CD4-positive, alpha-beta T cell (primary cell): ENCODE results near the gene PDE5A. TPM values are rescaled to one million over a fixed set of nuclear protein-coding genes. Genes with fewer than 3 reads are reported as not detected.
A peak's percentile ranks its signal among the peaks of the same experiment; 100 is the strongest.

Experiments used
- ATAC-seq: fragments of 200-7000 bp; cut with Tn5 transposase; one replicate; pipeline ENCODE4 v1.10.0; 2022; ENCODE audit warnings: mild to moderate bottlenecking; ENCODE audit not compliant: poor library complexity
- CTCF ChIA-PET: fragments of 350-600 bp; sonication (Branson Sonifier 250); formaldehyde crosslinking; loops from one replicate; lab custom pipeline; 2021; ENCODE audit warnings: antibody characterized with exemption, inconsistent platforms; lab: Charles Lee
- POLR2A ChIA-PET: fragments of 350-600 bp; sonication (Branson Sonifier 250); formaldehyde crosslinking; loops from one replicate; lab custom pipeline; 2021; ENCODE audit warnings: antibody characterized with exemption, inconsistent platforms; lab: Charles Lee
- DNase-seq, 14 experiments: peaks; one replicate each; pipeline ENCODE4 v3.0.0-alpha.2; 2013 to 2020; ENCODE audit warnings: mixed read lengths in 2 of 14
- H3K27ac ChIP-seq, 2 donors: one replicate each; pipeline versions ENCODE4 v1.5.1 to v1.7.0; 2013; ENCODE audit warnings: low read length in 2 of 2, low read depth in 1 of 2, mild to moderate bottlenecking in 1 of 2
- H3K27me3 ChIP-seq, 2 experiments: 1 replicate in 1 of 2; 2 replicates in 1 of 2; pipeline versions ENCODE4 v1.6.1 to v1.7.0; 2013; ENCODE audit warnings: low read length in 2 of 2, control low read depth in 1 of 2, mild to moderate bottlenecking in 1 of 2, moderate library complexity in 1 of 2; ENCODE audit not compliant: insufficient read depth in 2 of 2, control insufficient read depth in 1 of 2
- H3K36me3 ChIP-seq: one replicate; pipeline ENCODE4 v1.6.1; 2013; ENCODE audit warnings: low read length, control low read depth; ENCODE audit not compliant: insufficient read depth
- H3K4me1 ChIP-seq: one replicate; pipeline ENCODE4 v1.6.1; 2013; ENCODE audit warnings: low read length, control low read depth; ENCODE audit not compliant: insufficient read depth
- H3K4me3 ChIP-seq: one replicate; pipeline ENCODE4 v1.5.1; 2013; ENCODE audit warnings: mild to moderate bottlenecking, low read length, moderate library complexity
- H3K9me3 ChIP-seq, 2 experiments: 1 replicate in 1 of 2; 2 replicates in 1 of 2; pipeline versions ENCODE4 v1.6.1 to v1.7.0; 2013; ENCODE audit warnings: low read length in 2 of 2, mild to moderate bottlenecking in 2 of 2, control low read depth in 1 of 2, moderate library complexity in 1 of 2; ENCODE audit not compliant: control insufficient read depth in 1 of 2, insufficient read depth in 1 of 2
- H3K27ac Mint-ChIP-seq: one replicate; pipeline ENCODE4 v1.8.0; 2020; ENCODE audit warnings: mixed read lengths
- H3K27me3 Mint-ChIP-seq: one replicate; pipeline ENCODE4 v1.8.0; 2021; ENCODE audit warnings: mixed read lengths
- H3K36me3 Mint-ChIP-seq: one replicate; pipeline ENCODE4 v1.8.0; 2021; ENCODE audit warnings: low read depth, mixed read lengths
- H3K4me1 Mint-ChIP-seq: one replicate; pipeline ENCODE4 v1.8.0; 2021; ENCODE audit warnings: low read depth, mixed read lengths
- H3K4me3 Mint-ChIP-seq: one replicate; pipeline ENCODE4 v1.8.0; 2020; ENCODE audit warnings: mild to moderate bottlenecking, mixed read lengths
- H3K9me3 Mint-ChIP-seq: one replicate; pipeline ENCODE4 v1.8.0; 2020; ENCODE audit warnings: mixed read lengths
- CTCF ChIP-seq: fragments of 200-600 bp; IDR thresholded peaks from one replicate; pipeline ENCODE4 v1.8.0; 2022; ENCODE audit warnings: antibody characterized with exemption, mild to moderate bottlenecking
- intact Hi-C, 2 experiments: fragments of 100-400 bp; cut with DNase I in 1 of 2; cut with micrococcal nuclease in 1 of 2; formaldehyde crosslinking; loops; one replicate each; pipeline versions ENCODE4 v1.15.1 to v1.9.0; 2023 to 2025; cut with DNase I, micrococcal nuclease
- total RNA-seq, 174 experiments: library from RNA in 2 of 174; stranded (reverse) in 2 of 174; gene quantifications; one replicate each; pipeline ENCODE4 v1.2.3 and lab custom pipeline; 2021 to 2026

Gene PDE5A
- total RNA-seq, 2 experiments from 2014 or later: 0.11 to 0.56 TPM

- no peaks in the 10 kb centered on the region for H3K36me3 ChIP-seq
- Mint-ChIP-seq H3K4me3 (no peak overlapping the region), H3K9me3 (peaks cover 15% of the 10 kb centered on the region), H3K27ac (no peak overlapping the region), H3K27me3 (no peaks in the 10 kb centered on the region), H3K4me1 (no peaks in the 10 kb centered on the region), H3K36me3 (peaks cover 4% of the 10 kb centered on the region)
- CTCF ChIA-PET: no interaction called here
- H3K27me3 ChIP-seq: no peaks in the 10 kb centered on the region
- H3K9me3 ChIP-seq: peaks cover 0 to 13% of the 10 kb centered on the region in 2 experiments
- POLR2A ChIA-PET: no interaction called here
- intact Hi-C loops: no loop called here
- DNase-seq: no peak
- no peak for TF ChIP-seq CTCF
- ATAC-seq: no peak
- no peaks in the 10 kb centered on the region for H3K4me1 ChIP-seq
- H3K4me3 ChIP-seq: no peak overlapping the region
- no peak overlapping the region for H3K27ac ChIP-seq
These were observed 64.5 kb downstream of the PDE5A start for GRCh38 chr4:119564106-119564505.

DNA sequence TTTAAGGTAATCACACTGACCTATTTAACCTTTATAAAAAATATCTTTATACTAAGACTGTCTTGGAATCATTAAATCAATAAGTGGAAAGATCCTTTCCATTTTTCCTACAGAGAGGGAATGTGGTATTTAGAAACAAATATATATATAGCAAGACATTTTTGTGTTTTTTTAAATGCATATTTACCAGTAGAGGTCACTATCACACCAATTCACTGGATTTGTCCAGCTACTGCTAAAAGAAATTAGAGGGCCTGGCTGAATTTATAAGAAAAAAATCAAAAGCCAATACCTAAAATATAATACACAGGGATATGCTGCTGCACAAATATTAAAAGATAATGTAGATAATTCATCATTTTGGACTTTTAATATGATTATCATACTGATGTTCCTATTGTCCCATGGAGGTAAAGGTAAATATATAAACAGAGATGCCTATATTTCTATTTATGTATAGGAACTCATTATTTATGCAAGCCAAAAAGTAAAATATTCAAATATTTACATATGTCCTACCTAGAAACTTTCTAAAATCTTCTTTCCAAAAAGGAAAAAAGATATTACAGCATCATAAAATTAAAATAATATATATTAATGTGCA lies 69.5 kb downstream of the PDE5A start:
- no peak for ATAC-seq
- Histone ChIP-seq H3K9me3 (peaks cover 0 to under 1% of the 10 kb centered on the region in 2 experiments), H3K27ac (no peak overlapping the region), H3K36me3 (no peaks in the 10 kb centered on the region), H3K4me3 (no peak overlapping the region), H3K27me3 (no peaks in the 10 kb centered on the region), H3K4me1 (no peaks in the 10 kb centered on the region)
- peak in 3 of 14 experiments; percentile 11 to 14 (median 11) for DNase-seq
- no peak overlapping the region for H3K27ac Mint-ChIP-seq
- ChIA-PET CTCF (interaction anchor here (1.9 kb wide), 1 partner anchor 69 kb away, joined by 8 read pairs; the partner anchor contains the start of gene PDE5A), POLR2A (no interaction called here)
- intact Hi-C loops: loop anchor here in 1 of 2 experiments (5.0 kb wide), 1 partner anchor 493 kb away; no protein-coding TSS in a partner anchor
- H3K36me3 Mint-ChIP-seq: no peaks in the 10 kb centered on the region
- H3K27me3 Mint-ChIP-seq: no peaks in the 10 kb centered on the region
- no peak for TF ChIP-seq CTCF
- peaks cover 5% of the 10 kb centered on the region for H3K9me3 Mint-ChIP-seq
- H3K4me3 Mint-ChIP-seq: no peak overlapping the region
- no peaks in the 10 kb centered on the region for H3K4me1 Mint-ChIP-seq

GRCh38 chr4:119550857-119551532 lies 77.6 kb downstream of the PDE5A start:
- CTCF ChIA-PET: no interaction called here
- ATAC-seq: no peak

More at GRCh38 chr4:119550857-119551532, 77.6 kb downstream of the PDE5A start:
- no peak for TF ChIP-seq CTCF
- no peaks in the 10 kb centered on the region for H3K27me3 Mint-ChIP-seq
- POLR2A ChIA-PET: no interaction called here
- no peak overlapping the region for H3K4me3 Mint-ChIP-seq
- no peak for DNase-seq
- Histone ChIP-seq H3K36me3 (no peaks in the 10 kb centered on the region), H3K4me1 (no peaks in the 10 kb centered on the region), H3K4me3 (no peak overlapping the region), H3K9me3 (no peaks in the 10 kb centered on the region), H3K27ac (no peak overlapping the region), H3K27me3 (no peaks in the 10 kb centered on the region)
- peaks cover 30% of the 10 kb centered on the region for H3K36me3 Mint-ChIP-seq
- no peaks in the 10 kb centered on the region for H3K9me3 Mint-ChIP-seq
- no peak overlapping the region for H3K27ac Mint-ChIP-seq
- no peaks in the 10 kb centered on the region for H3K4me1 Mint-ChIP-seq
- intact Hi-C loops: no loop called here
